Hematopoietic multipotent progenitor cell (in vitro differentiated cells): ENCODE data around the gene LMAN2L. TPM values are rescaled to one million over a fixed set of nuclear protein-coding genes. Genes with fewer than 3 reads are reported as not detected.

Experiments used
- DNase-seq, 3 donors: peaks; one replicate each; pipeline ENCODE4 v3.0.0-alpha.2; 2011 to 2015; ENCODE audit warnings: low read depth in 2 of 3, low spot score in 2 of 3
- total RNA-seq: library from RNA; depleted of rRNA; stranded (reverse); fragments of >200 nt; gene quantifications from one replicate; pipeline ENCODE4 v1.2.3, GENCODE V29; 2012

LMAN2L gene
- total RNA-seq, 1 donor = 19.7 TPM

DNA sequence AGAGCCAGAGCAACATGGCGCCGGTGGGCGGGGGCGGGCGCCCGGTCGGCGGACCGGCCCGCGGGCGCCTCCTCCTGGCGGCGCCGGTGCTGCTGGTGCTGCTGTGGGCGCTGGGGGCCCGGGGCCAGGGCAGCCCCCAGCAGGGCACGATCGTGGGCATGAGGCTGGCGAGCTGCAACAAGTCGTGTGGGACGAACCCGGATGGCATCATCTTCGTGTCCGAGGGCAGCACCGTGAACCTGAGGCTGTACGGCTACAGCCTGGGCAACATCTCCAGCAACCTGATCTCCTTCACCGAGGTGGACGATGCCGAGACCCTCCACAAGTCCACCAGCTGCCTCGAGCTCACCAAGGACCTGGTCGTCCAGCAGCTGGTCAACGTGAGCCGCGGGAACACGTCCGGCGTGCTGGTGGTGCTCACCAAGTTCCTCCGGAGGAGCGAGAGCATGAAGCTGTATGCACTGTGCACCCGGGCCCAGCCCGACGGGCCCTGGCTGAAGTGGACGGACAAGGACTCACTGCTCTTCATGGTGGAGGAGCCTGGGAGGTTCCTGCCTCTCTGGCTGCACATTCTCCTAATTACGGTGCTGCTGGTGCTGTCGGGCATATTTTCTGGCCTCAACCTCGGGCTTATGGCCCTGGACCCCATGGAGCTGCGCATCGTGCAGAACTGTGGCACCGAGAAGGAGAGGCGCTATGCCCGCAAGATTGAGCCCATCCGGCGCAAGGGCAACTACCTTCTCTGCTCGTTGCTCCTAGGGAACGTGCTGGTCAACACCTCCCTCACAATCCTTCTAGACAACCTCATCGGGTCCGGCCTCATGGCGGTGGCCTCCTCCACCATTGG is 21.3 kb upstream of the LMAN2L start:
- peak in 1 of 3 donors; percentile 63 for DNase-seq

DNA sequence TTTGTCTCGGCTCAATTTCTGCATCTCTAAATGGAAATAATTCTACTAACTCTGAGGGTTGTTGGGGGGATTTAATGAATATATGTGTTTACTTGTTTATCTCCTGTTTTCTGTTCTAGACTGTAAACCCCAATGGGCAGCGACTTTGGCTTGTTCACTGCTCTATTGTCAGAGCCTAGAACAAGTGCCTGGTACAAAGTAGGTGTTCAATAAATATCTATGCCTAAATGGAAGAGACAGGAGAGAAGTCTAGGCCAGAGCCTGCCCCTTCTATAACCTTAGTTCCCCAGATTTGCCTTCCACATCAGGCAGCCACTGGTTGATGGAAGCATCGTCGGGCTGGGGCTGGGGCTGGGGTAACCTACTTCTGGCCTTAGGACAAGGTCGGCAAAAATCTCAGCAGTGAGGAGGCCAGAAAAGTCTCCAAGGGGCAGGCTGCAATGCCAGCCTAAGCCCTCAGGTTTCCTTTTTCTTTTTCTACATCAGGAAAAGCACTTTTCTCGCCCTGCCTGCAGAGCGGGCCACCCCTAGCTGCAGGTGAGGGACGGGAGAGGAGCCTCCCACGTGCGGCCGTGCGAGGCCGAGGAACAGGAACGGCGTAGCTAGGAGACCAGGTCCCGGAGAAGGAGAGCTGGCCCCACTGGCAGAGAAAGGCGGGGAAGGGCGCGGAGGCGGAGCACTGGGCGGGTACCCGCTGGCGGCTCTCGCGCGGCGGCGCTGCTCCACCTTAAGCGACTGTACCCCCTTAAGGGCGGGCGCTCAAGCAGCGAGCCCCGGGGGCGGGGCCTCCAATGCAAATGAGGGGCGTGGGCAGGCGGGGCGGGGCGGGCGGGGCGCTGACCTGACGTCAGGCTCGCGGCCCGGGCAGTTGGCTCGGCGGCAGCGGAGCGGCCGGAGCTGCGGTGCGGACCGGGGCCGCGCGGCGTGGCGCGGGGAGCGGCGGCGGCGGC is 20.4 kb upstream of the LMAN2L start, which contains the start of gene CNNM4:
Gene CNNM4 (plus strand): TSS at position 867 of the 950 bp plus-strand sequence. CDS start 98 bp downstream, outside the sequence.
- peak; percentile 67 to 92 (median 89) for DNase-seq

DNA sequence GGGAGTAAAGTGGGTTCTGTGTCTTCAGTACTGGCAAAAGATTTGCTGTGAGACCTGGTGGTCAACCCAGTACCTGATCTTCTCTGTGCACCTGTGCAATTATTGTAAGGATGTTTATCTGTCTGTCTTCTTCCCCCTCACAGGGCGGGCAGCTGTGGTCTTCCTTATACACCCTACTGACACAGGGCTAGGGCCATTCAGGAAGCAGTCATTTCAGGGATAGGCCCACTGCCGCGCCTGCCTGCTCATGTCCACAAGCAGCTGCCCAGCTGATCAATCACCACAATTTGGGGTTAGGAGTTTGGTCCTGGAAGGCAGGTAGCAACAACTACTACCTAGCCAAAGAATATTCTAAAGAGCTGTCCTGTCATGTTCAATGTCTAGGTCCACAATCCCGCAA is 19.7 kb upstream of the LMAN2L start:
- DNase-seq = no peak

DNA sequence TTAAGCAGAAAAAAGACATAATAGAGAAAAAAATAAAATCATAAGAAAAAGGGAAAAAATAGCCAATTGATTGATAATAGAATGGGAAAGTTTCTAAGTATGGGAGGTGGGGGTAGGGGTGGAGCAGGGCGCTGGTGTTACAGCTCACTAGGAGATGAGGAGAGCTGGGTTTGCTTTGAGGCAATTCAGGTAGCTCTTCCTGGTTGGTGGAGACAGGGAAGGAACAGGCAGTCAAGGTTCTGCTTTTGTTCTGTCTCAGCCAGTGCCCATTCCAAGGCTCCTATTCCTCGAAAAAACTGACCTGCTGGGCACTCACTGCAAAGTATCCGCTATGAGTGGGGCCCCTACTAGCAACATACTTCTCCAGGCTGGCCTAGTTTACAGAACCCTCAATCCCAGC is 19.1 kb upstream of the LMAN2L start:
- DNase-seq = no peak

DNA sequence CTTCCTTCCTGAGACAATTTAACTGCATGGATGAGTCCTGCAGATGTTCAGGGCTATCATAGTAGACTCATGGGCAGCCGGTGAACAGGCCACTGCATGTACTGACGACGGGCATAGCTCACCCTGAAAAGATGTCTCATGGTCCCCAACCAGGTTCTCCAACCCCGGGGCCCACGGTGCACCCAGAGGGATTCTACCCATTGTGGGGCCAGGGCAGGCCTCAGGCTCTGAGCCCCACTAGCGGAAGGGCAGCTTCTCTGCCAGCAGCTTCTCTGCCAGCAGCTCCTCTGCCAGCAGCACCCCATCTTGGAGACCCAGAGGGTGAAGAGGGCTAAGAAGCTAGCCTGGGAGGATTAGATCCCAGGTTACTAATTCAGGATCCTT is 17.6 kb upstream of the LMAN2L start:
- no peak for DNase-seq

DNA sequence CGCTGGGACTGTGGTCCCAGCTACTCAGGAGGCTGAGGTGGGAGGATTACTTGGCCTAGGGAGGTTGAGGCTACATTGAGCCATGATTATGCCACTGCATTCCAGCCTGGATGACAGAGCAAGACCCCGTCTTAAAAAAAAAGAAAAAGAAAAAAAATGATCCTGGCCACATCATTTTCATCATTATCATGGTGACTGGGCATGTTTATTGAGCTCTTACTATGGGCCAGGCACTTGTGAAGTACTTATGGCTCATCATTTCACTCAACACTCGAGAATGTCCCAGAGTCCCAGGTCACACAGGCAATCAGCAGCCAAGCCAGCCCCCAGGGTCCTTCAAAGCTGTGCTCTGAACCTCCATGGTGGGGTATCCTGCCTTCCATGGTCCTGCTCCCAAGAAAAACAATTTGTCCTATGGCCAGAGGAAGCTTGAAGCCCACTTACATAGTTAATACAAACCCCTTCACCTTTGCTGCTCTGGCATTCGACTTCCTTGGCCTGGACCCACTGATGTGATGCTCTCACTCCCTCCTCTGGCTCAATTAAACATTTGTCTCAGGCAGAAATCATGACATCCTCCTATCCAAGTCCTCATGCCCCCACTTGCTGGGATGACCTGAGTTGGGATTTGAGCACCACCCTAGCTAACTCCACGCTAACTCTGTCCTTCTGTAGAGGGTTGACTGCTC is 17.1 kb upstream of the LMAN2L start:
- peak in 1 of 3 donors; percentile 17 for DNase-seq

DNA sequence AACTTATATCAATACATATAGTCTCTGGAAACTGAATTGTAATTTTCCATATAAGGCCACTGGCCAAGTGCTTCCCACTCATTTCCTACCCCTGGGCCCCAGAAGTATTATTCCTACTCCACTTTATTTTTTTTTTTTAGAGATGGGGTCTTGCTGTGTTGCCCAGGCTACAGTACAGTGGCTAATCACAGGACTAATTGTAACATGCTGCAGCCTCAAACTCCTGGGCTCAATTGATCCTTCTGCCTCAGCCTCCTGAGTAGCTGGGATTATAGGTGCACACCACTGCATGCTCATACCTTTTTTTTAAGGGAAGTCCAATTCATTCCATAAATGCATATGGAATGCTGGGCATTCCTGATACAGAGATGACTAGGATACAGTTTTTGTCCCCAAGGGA is 14.5 kb upstream of the LMAN2L start:
- no peak for DNase-seq

DNA sequence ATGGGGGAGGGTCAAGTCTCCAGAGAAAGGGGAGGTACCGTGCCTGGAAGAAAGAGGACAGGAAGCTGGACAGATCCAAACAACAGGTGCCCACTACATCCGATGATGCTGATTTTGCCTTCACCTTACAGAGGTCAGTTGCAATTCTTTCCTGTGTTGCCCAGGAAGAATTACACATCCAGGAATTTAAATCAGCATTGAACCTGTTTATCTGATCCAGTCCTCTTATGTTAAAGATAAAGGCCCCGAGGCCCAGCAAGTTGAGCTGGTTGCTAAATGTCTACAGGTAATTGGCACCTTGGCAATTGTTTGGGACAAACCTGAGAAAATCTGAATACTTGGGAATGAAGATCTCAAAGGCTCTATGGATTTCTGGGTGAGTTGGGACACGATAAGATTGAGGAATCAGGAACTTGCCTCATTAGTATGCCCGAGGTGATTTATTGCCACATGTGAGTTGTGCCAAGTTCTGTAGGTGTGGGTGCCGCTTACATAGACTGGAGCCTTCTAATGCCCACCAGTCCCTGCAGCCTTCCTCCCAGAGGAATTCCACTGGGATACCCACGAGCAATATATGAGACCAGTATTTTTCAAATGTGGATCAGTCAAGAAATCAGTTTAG is 13.9 kb upstream of the LMAN2L start:
- no peak for DNase-seq

DNA sequence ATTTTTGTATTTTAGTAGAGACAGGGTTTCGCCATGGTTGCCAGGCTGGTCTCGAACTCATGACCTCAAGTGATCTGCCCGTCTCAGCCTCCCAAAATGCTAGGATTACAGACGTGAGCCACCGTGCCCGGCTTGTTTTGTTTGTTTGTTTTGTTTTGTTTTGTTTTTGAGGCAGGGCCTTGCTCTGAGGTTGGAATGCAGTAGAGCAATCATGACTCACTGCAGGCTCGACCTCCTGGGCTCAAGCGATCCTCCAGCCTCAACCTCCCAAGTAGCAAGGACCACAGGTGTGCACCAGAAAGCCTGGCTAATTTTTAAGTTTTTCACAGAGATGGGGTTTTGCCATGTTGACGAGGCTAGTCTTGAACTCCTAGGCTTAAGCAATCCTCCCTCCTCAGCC is 11.9 kb upstream of the LMAN2L start:
- no peak for DNase-seq

DNA sequence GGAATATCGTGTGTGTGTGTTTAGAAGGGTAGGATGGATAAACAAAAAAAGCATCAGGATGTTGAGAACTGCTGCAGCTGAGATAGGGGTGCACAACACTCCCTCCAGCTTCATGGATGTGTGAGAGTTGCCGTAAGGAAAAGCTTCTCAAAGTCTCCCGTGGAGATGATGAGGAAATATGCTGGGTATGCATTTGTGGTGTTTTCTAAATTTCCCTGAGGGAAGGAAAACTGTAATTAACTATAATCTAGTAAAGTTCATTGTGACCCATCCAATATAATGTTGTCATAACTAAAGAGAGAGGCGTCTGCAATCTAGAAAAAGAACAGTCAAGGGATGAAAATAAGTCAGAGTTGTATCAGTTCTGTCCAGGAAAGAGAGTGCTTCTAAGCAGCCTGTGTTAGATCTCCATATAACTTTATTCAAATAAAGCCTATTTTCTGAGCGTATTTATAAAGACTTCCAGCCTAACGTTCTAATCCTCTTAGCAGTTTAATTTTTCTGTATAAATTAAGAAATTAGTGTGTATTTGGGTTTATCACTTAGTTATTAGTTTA is 7.3 kb upstream of the LMAN2L start:
- DNase-seq = no peak

DNA sequence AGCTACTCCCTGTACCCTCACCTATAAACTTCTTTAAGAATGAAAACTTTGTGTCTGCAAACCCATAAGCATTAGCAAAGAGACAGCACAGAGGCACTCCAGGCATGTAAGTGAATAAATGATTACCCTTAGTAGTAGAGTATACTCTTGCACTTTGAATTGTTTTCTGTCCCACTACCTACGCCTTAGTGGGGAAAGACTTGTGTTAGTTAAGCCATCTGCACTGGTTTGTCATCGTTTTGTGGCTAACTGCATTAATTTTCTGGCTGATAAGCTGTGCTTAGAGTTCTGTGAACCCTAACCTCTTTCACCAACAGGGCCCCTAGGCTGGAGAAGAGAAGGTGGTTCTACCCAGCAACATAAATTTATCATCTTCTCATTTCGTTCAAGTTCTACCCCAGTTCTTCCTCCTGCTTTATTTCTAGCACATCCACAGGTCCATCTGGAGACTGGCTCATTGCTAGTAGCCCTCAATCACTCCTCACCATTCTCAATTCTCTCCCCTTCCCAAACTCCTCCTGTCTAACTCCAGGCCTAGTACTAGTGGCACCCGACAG is 710 bp downstream of the LMAN2L start:
- no peak for DNase-seq

DNA sequence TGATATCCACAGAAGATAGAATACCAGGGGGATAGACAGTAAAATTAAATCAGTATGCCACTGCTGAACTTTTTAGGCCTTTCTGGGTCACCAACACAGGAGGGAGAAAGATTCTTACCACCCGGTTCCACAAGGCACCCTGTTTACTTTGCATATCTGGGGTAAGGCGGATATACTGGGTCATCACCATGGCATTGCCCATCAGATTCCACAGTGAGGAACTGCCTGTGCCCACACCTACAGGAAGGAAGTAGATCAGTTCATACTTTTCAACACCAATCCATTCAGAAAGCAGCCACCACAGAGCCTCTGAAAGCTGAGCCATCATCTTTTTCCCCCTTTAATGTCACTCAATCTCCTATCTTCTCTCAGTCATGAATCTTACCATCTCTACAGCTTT is 2.0 kb downstream of the LMAN2L start:
- DNase-seq = no peak

DNA sequence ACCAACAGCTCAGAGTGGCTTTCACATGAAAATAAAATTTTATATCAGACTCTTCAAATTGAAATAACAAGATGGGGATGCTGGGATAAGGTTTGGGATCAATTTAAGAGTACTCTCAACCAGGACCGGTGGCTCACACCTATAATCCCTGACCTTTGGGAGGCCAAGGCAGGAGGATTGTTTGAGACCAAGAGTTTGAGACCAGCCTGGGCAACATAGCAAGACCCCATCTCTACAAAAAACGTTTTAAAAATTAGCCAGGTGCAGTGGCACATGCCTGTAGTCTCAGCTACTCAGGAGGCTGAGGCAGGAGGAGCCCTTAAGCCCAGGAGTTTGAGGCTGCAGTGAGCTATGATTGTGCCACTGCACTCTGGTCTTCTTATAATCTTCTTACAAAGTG is 2.6 kb downstream of the LMAN2L start:
- DNase-seq = no peak

DNA sequence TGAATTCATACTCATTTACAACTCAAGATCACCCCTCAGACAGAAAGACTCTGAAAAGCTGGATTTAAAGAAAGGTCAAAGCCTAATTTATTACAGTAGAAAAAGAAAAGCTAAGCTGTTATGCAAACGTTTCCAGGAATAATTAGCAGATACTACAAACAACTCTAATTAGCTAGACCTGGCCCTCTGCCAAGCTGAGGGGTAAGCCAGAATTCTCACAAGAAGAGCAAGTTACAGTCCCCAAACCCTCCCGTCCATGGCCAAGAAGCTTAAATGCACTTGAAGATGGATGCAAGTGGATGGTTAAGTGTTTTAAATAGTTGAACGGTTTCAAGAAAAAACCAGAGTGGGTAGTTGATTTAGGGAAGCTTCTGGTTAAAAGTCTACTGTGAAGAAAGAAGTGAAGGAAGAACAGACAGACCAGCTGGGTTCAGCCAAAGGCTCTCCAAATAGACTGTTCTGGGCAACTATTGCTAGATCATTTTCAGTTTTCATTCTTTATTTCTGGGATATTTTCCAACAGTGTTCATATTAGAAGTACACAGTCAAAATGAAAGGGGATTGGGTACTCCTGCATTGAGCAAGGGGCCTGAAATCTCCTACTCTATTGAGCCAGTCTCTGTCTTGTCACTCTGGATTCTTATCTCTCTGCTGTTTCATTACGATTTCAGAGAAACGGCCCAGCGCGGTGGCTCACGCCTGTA is 4.8 kb downstream of the LMAN2L start:
- DNase-seq = no peak

DNA sequence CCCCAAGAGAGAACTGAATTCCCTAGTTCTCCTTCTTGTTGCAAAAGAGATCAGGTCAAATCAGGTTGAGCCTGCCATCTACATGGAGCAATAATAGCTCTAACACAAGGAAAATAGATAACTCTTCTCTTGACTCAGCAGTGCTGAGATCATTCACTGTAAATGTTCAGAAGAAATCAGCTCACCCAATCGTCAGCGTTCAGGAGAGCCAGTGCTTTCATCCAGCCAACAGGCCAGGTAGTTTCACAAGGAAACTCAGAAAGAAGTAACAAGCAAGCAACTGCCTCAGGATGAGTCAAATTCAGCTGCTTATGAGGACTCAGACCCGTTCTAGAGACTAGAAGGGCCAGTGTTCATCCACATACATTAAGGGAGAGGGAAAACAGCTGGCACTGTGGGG is 5.9 kb downstream of the LMAN2L start:
- no peak for DNase-seq

DNA sequence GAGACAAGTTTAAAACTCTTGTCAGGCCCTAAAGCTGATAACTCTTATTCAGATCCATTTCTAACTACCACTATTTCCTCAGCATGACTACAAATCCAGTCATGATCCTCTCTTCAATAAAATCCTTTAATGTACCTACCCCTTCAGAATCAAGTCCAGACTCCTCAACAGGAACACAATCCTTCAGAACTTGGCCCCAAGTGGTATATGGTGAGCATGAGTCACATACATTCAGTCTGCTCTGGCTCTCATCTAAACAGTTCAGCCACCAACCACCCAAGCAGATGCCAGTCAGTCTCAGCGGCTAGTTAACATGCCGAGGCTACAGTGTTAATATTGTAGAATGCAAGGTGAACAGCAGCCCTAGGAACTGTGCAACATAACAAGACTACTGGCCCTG is 9.7 kb downstream of the LMAN2L start:
- no peak for DNase-seq

DNA sequence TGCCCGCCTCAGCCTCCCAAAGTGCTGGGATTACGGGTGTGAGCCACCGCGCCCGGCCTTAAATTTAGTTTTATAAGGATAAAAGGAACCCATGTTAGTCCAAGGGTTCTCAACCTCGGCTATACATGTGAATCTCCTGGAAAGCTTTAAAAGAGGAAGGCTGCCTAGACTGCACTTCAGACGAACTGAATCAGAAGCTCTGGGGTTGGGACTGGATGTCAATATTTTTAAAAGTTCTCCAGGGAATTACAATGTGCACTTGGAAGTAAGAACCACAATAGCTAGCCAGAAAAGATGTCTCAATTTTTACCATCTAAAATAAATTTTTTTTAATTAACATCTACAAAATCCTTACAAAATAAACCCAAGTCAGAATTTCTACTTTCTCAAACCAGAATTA is 10.1 kb downstream of the LMAN2L start:
- DNase-seq = no peak

DNA sequence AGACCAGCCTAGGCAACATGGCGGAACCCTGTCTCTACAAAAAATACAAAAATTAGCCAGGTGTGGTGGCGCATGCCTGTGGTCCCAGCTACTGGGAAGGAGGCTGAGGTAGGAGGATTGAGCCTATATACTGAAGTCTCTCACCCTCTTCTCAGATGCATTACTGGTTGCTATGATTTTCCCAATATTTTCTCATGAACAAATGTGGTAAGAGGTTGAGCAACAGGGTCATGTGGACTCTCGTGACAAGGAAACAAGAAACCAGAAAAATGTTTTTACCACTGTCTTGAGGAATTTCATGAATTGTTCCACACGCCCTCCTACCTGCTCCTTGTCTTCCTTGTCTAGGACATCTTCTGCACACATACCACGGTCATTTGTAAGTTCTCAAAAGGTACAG is 12.4 kb downstream of the LMAN2L start:
- no peak for DNase-seq

DNA sequence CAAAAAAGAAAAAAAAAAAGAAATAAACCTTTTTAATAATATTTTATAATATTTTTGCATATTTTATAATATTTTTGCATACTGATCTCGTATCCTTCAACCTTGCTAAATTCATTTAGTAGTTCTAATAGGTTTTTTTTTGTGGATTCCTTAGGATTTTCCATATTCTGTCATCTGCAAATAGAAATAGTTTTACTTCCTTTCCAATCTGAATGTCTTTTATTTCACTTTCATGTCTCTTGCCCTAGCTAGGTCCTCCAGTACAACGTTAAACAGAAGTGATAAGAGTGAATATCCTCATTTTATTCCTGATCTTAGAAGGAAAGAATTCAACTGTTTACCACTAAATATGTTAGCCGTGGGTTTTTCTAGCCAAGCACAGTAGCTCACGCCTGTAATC is 13.7 kb downstream of the LMAN2L start:
- DNase-seq = no peak
